NB4 (cell line): ENCODE data around the gene CFAP45.

Experiments
- MYC ChIP-seq: IDR thresholded peaks from 2 replicates; pipeline ENCODE4 v1.6.1; 2011; ENCODE audit warnings: low read depth, low read length
- POLR2A ChIP-seq: IDR thresholded peaks from 2 replicates; pipeline ENCODE4 v1.6.1; 2011; ENCODE audit warnings: mild to moderate bottlenecking; ENCODE audit not compliant: insufficient read length; ENCODE audit errors: extremely low read depth
- TF ChIP-seq, protein P1 (sequence below): IDR thresholded peaks from one replicate; pipeline ENCODE4 v1.5.1; 2012; ENCODE audit warnings: low read depth, low read length
- TF ChIP-seq, protein P2 (sequence below): IDR thresholded peaks from 2 replicates; pipeline ENCODE4 v1.6.1; 2011; ENCODE audit warnings: low read depth, low read length

DNA sequence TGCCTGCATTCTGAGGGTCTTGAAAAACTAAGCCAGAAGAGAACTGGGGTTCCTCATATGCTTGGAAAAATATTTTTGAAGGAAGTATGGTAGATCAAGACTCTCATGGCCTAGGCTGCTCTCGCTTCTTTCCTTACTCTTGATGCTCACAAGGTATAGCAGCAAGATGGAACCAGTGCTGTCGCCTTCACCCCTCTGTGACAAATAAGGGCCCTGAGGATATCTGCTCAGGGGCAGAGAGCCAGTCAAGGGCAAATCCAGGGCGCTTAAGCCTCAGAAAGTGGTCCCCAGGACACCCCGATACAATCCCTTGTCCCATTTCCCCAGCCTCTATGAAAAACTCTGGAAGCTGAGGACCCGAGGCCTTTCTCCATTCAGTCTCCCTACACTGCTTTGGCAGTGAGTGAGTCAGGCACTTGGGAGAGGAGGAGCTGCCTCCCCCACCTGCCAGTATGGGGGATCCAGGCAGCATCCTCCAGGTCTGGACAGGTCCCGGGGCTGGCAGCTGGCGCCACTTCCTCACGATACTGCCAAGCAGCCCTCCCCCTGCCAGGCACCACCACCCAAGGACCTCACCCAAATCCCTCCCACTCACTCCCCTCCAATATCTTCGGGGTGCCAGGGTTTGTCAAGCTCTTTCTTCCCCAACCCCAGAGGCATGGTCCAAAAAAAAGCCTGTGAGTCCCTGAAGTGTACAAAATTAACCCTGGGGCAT is 44.1 kb upstream of the CFAP45 start:
- TF ChIP-seq, protein P1, sequence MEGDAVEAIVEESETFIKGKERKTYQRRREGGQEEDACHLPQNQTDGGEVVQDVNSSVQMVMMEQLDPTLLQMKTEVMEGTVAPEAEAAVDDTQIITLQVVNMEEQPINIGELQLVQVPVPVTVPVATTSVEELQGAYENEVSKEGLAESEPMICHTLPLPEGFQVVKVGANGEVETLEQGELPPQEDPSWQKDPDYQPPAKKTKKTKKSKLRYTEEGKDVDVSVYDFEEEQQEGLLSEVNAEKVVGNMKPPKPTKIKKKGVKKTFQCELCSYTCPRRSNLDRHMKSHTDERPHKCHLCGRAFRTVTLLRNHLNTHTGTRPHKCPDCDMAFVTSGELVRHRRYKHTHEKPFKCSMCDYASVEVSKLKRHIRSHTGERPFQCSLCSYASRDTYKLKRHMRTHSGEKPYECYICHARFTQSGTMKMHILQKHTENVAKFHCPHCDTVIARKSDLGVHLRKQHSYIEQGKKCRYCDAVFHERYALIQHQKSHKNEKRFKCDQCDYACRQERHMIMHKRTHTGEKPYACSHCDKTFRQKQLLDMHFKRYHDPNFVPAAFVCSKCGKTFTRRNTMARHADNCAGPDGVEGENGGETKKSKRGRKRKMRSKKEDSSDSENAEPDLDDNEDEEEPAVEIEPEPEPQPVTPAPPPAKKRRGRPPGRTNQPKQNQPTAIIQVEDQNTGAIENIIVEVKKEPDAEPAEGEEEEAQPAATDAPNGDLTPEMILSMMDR = no peak
- TF ChIP-seq POLR2A = no peak
- TF ChIP-seq MYC = no peak
- TF ChIP-seq, protein P2, sequence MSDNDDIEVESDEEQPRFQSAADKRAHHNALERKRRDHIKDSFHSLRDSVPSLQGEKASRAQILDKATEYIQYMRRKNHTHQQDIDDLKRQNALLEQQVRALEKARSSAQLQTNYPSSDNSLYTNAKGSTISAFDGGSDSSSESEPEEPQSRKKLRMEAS = no peak
